GM20000 (cell line): Measurements from ENCODE around the gene PKD1L1.

ENCODE experiments used
- DNase-seq: peaks from one replicate; pipeline ENCODE4 v3.0.0; 2012; ENCODE audit warnings: low spot score
- CTCF ChIP-seq: IDR thresholded peaks from 2 replicates; pipeline ENCODE4 v1.5.1; 2012; ENCODE audit warnings: mild to moderate bottlenecking, control low read depth; ENCODE audit errors: extremely low read depth, missing control alignments

PKD1L1 gene

GRCh38 chr7:47844311-47844710 lies 104.0 kb downstream of the PKD1L1 start:
- no peak for TF ChIP-seq CTCF
- DNase-seq: no peak

GRCh38 chr7:47843291-47843690 lies 105.0 kb downstream of the PKD1L1 start:
- TF ChIP-seq CTCF: no peak
- DNase-seq: no peak

GRCh38 chr7:47839381-47839780 lies 108.9 kb downstream of the PKD1L1 start:
- DNase-seq: no peak
- no peak for TF ChIP-seq CTCF

- DNase-seq: no peak
- TF ChIP-seq CTCF: no peak
Measured at GRCh38 chr7:47837826-47838225, 110.4 kb downstream of the PKD1L1 start.

GRCh38 chr7:47836503-47837202 lies 111.6 kb downstream of the PKD1L1 start:
- TF ChIP-seq CTCF: no peak
- no peak for DNase-seq

- DNase-seq: no peak
- no peak for TF ChIP-seq CTCF
Measured at GRCh38 chr7:47836080-47836479, 112.2 kb downstream of the PKD1L1 start.

- no peak for DNase-seq
- no peak for TF ChIP-seq CTCF
Measured at GRCh38 chr7:47833211-47833610, 115.1 kb downstream of the PKD1L1 start.
